HG03159 (cell line): ENCODE data around the gene UBE2G2.
A peak's percentile ranks its signal among the peaks of the same experiment; 100 is the strongest.

Experiments used
- ATAC-seq: cut with Tn5 transposase; IDR thresholded peaks from one replicate; pipeline ENCODE4 v1.9.1; 2021; ENCODE audit warnings: mild to moderate bottlenecking, moderate library complexity; ENCODE audit not compliant: unreplicated experiment

UBE2G2 gene

DNA sequence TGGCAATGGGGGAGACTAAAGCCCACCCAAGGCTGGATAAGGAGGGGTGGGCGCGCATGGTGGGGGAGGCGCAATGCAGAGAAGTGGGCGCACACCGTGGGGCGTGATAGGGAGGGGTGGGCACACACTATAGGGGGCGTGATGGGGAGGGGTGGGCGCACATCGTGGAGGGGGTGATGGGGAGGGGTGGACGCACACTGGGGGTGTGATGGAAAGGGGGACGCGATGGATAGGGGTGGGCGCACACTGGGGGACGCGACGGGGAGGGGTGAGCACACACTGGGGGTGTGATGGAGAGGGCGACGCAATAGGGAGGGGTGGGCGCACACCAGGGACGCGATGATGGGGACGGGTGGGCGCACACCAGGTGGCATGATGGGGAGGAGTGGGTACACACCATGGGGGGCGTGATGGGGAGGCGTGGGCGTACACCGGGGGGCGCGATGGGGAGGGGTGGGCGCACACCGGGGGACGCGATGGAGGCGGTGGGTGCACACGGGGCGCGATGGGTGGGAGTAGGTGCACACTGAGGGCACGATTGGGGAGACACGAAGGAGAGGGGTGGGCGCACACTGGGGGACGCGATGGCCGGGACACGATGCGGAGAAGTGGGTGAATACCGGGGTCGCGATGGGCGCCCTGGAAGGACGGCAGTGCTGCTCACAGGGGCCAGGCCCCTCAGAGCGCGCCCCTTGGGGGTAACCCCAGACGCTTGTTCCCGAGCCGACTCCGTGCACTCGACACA, 15.3 kb upstream of the UBE2G2 start:
- ATAC-seq = no peak

DNA sequence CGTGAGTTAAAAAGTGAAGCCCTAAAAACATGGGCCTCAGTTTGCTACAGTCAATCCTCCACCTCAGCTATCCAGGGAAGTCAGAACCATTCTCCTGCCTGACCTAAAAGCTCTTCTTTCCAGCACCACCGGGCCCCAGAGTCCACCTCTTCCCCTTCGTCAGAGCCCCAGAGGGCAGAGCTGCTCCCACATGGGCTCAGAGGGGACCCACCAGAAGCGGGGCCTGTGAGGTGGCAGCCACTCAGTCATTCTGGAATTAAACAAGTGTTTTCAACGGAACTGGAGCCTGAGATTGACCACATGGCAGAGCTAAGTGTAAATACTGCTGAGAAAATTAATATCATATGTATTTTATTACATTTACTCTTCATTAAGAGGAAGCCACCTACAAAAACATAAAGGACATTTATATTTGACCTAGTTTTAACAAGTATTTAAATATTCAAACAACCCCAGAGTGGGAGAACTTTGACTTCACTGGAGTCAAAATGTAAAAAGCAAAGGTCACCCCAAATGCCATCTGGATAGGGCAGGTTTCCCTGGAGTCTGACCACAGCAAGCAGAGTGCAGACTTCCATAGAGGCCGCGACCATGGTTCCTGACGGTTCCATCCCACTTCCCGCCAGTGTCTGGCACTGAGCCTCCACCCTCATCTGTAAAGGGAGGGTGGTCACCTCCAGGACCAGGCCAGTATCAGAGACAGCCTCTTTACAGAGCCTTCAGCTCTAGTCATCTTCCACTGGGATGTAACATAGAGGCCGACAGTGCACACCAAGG, 14.4 kb upstream of the UBE2G2 start:
- ATAC-seq = no peak

- no peak for ATAC-seq
Observed at GRCh38 chr21:44815225-44815624, 13.6 kb upstream of the UBE2G2 start.

DNA sequence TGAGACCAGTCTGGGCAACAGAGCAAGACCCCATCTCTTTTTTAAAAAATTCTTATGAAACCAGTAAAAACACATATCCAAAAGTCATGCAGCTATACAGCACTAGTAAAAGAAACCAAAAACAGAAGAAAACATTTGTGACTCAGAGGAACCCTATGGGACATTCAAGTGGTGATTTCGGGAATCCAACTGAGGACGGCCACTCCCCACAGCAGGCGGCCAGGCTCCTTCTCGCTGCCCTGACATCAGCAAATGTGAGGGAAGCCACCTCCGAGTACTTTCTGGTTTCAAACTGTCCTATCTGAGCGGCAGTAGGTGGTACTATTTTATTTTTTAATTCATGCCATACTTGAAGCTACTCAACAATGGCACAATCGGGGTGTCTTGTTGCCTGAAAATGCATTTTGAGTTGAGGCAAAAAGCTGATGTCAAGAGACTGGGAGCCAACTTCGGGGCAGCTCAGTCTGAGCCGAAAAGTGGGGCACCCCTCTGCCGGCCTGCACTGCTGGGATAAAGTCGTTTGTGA, 12.9 kb upstream of the UBE2G2 start:
- ATAC-seq = no peak

DNA sequence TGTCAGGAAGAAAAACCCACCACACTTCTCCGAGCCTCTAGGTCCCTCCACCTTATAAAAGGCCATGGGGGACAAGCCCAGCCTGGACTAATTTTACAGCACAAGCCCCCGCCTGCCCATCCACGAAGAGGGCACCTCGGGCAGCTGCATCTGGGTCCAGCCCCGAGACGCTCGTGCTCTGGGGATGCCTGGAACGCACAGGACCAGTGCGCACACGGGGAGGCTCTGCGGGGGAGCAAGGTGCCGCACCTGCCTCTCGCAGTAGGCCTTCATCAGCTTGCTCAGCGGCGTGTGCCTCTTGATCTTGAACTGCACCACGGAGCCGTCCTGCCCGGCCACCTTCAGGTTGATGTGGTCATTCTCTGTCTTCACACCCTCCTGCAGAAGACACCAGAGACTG, 12.1 kb upstream of the UBE2G2 start:
- no peak for ATAC-seq

DNA sequence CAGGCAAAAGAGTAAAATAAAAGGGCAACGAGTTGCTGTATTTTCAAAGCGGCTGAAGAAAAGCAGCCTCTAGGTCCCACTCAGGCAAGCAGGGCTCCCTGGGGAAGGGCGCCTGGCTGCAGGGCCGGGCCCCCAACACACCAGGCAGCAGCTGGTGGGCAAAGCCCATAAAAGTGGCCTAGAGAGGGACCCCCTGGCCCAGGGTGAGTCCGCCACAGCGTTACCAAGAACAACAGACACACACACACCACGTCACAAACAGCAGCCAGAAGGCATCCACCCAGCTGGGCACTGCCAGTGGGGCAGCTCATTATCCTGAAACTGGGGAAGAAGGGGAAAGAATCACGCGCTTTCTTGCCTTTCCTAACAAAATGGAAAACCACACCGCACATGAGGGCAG, 11.5 kb upstream of the UBE2G2 start:
- no peak for ATAC-seq

DNA sequence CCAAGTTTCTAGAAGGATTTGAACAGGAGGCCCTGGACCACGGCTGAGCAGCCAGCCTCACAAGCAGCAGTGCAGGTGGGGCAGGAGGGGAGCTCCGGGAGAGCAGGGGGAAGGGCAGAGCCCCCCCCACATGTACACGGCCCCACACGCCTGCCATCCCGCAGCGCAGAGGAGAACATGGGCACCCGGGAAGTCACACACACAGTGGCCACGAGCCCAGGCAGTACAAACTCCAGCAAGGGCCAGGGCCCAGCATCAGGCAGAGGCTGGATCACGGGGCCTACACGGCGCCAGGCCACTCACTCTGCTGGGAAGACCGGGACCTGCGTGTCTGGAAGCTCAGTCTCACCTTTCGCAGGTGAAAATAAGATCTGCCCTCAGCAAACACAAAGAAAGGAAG, 11.0 kb upstream of the UBE2G2 start:
- no peak for ATAC-seq

GRCh38 chr21:44810779-44811178, 9.2 kb upstream of the UBE2G2 start:
- no peak for ATAC-seq

GRCh38 chr21:44805859-44806258, 4.2 kb upstream of the UBE2G2 start:
- ATAC-seq = no peak

DNA sequence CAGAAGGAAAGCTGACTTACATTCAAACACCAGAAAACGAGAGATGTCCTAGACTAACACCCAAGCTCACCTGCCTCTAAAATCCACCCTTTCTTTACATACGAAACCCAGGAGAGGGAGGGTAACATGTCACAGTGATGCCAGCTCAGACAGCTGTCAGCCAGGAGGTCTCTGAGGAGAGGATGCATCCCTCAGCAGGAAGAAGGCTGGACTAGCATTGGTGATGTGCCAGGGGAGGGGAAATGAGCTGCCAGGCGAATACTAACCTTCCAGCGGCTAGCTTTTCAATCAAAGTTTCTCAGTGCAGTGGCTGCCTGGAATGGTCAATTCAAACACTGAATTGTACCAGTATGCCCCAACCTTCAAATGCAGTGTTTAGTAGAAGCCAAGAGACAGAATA, 3.6 kb upstream of the UBE2G2 start:
- ATAC-seq = no peak

- no peak for ATAC-seq
Observed at GRCh38 chr21:44804762-44805161, 3.1 kb upstream of the UBE2G2 start.

GRCh38 chr21:44803651-44804050, 2.0 kb upstream of the UBE2G2 start:
- ATAC-seq = no peak

DNA sequence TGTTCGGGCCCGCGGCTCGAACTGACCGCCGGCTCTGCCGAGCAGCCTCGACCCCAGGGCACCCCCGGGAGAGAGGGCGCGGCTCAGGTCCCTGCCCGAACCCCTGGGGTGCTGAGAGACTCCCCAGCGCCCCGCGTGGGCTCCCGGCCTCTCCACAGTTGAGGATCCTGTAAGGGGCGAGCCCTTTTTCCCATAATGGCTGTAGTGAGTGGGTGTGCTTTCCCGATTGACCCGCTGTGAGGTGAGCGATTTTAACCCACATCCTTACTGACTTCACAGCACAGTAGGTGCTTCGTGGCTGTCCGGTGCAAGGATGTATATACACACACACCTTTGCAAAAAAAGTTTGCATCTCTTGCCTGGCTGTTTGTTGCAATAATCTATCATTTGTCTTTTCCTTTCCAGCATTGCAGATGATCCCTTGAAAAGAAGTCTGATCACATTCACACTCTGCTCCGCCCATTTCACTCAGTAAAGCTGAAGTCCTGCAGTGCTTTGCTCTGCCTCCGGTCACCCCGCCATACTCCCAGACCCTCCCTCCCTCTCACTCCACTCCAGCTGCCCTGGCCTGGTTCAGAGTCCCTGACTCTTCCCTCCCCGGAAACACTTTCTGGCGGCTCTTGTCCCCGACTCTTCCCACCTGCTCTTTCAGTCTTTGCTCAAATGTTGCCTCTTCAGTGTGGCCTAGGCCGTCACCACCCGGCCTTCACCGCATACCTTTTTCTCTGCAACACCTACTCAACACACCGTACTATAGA, 955 bp upstream of the UBE2G2 start:
- ATAC-seq = no peak

GRCh38 chr21:44800971-44801467, 601 bp downstream of the UBE2G2 start:
- peak; percentile 32 for ATAC-seq

DNA sequence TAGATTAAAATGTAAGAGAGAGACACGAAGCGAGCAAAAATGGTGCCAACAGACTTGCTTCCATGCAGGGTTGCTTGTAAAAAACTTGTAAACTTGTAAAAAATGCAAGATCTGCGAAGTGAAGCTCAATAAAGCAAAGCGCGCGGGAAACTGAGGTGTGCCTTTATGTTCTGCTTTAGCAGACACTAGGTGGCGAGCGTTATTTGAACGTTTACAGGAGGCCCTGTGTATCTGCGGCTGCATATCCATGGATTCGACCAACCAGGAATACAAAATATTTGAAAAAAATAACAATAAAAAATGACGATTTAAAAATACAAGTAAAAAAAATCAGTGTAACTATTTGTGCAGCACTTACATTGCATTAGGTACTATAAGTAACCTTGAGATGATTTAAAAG, 1.5 kb downstream of the UBE2G2 start:
- ATAC-seq = no peak

DNA sequence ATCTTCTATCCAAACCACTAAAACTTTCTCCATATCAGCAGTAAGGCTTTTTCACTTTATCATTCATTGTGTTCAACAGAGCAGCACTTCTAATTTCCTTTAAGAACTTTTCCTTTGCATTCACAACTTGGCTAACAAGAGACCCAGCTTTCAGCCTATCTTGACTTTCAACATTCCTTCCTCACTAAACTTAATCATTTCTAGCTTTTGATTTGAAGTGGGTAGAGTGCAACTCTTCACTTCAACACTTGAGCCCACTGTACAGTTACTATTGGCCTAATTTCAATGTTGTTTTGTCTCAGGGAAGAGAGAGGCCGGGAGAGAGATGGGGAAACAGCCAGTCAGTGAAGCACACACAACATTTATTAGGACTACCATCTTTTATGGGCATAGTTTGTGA, 2.0 kb downstream of the UBE2G2 start:
- ATAC-seq = no peak

DNA sequence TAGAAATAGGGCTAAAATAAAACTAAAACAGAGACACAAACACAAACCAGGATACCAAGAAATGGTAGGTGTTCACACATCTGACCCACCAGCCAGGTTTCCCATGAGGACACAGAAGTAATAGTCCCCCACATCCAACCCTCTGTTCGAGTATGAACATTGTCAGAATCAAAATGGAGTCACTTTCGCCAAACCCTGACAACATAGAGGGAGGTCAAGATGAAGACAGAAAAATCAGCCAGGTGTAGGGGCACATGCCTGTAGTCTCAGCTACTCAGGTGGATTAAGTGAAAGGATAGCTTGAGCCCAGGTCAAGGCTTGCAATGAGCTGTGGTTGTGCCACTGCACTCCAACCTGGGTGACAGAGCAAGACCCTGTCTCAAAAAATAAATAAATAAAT, 3.8 kb downstream of the UBE2G2 start:
- ATAC-seq = no peak

GRCh38 chr21:44795342-44795741, 6.3 kb downstream of the UBE2G2 start:
- ATAC-seq = no peak

- no peak for ATAC-seq
Observed at GRCh38 chr21:44793592-44794374, 7.8 kb downstream of the UBE2G2 start.
